Astrocyte of the hippocampus (primary cell): ENCODE measurements around the gene DPP6.
A peak's percentile ranks its signal among the peaks of the same experiment; 100 is the strongest.

Source experiments
- DNase-seq: peaks from one replicate; pipeline ENCODE4 v3.0.0; 2011; ENCODE audit warnings: low read depth, low spot score

DPP6 gene

GRCh38 chr7:154587792-154588191, 535.6 kb downstream of the DPP6 start:
- DNase-seq: no peak

- DNase-seq: no peak
Measured at GRCh38 chr7:154591544-154591943, 539.3 kb downstream of the DPP6 start.

- no peak for DNase-seq
Measured at GRCh38 chr7:154592388-154592787, 540.2 kb downstream of the DPP6 start.

GRCh38 chr7:154598396-154598795, 546.2 kb downstream of the DPP6 start:
- DNase-seq: no peak

- DNase-seq: no peak
Measured at GRCh38 chr7:154598864-154599263, 546.7 kb downstream of the DPP6 start.

- DNase-seq: no peak
Measured at GRCh38 chr7:154610903-154611302, 558.7 kb downstream of the DPP6 start.

- no peak for DNase-seq
Measured at GRCh38 chr7:154613811-154614210, 561.6 kb downstream of the DPP6 start.

GRCh38 chr7:154620141-154620755, 568.0 kb downstream of the DPP6 start:
- no peak for DNase-seq

- no peak for DNase-seq
Measured at GRCh38 chr7:154623399-154623798, 571.2 kb downstream of the DPP6 start.

GRCh38 chr7:154627646-154628290, 575.6 kb downstream of the DPP6 start:
- peak; percentile 66 for DNase-seq

- no peak for DNase-seq
Measured at GRCh38 chr7:154628556-154628955, 576.4 kb downstream of the DPP6 start.

GRCh38 chr7:154631162-154631561, 579.0 kb downstream of the DPP6 start:
- DNase-seq: no peak

GRCh38 chr7:154633641-154634040, 581.4 kb downstream of the DPP6 start:
- no peak for DNase-seq

GRCh38 chr7:154638286-154638685, 586.1 kb downstream of the DPP6 start:
- DNase-seq: peak; percentile 58

GRCh38 chr7:154640266-154640865, 588.2 kb downstream of the DPP6 start:
- DNase-seq: peak; percentile 9

- no peak for DNase-seq
Measured at GRCh38 chr7:154640917-154641316, 588.7 kb downstream of the DPP6 start.

- peak; percentile 37 for DNase-seq
Measured at GRCh38 chr7:154644366-154644765, 592.2 kb downstream of the DPP6 start.

GRCh38 chr7:154646126-154647013, 594.2 kb downstream of the DPP6 start:
- peak; percentile 77 for DNase-seq

GRCh38 chr7:154647625-154648024, 595.4 kb downstream of the DPP6 start:
- no peak for DNase-seq

- no peak for DNase-seq
Measured at GRCh38 chr7:154649015-154649414, 596.8 kb downstream of the DPP6 start.

GRCh38 chr7:154649434-154649833, 597.2 kb downstream of the DPP6 start:
- no peak for DNase-seq

GRCh38 chr7:154650275-154650674, 598.1 kb downstream of the DPP6 start:
- DNase-seq: no peak
